ENCODE results near the gene SH3D19. TPM values are rescaled to one million over a fixed set of nuclear protein-coding genes. Genes with fewer than 3 reads are reported as not detected.
A peak's percentile ranks its signal among the peaks of the same experiment; 100 is the strongest.

Gene SH3D19
- total RNA-seq, 2 donors from 2014 or later = 107 to 118 TPM

GRCh38 chr4:151207186-151207585, 118.2 kb downstream of the SH3D19 start:
- DNase-seq (ENCODE audit: low spot score) = no peak
- no peak for TF ChIP-seq CTCF (IDR thresholded peaks at IDR 0.05)
- no peaks in the 10 kb centered on the region for H3K36me3 ChIP-seq
- H3K4me1 ChIP-seq = peaks cover 0 to 60% of the 10 kb centered on the region in 2 donors
- no peak overlapping the region for H3K4me3 ChIP-seq
- H3K9me3 ChIP-seq = no peaks in the 10 kb centered on the region
- peak overlapping the region; percentile 1 to 3 for H3K27ac ChIP-seq
- H3K27me3 ChIP-seq = no peaks in the 10 kb centered on the region

- H3K4me1 ChIP-seq = peaks cover 0 to 65% of the 10 kb centered on the region in 2 donors
- H3K4me3 ChIP-seq = no peak overlapping the region
- DNase-seq (ENCODE audit: low spot score) = no peak
- TF ChIP-seq CTCF (IDR thresholded peaks at IDR 0.05) = no peak
- no peaks in the 10 kb centered on the region for H3K27me3 ChIP-seq
- H3K9me3 ChIP-seq = no peaks in the 10 kb centered on the region
- H3K27ac ChIP-seq = peak overlapping the region; percentile 3 to 17
- H3K36me3 ChIP-seq = no peaks in the 10 kb centered on the region
Observed at GRCh38 chr4:151206241-151207005, 119.0 kb downstream of the SH3D19 start.

GRCh38 chr4:151205722-151206121, 119.7 kb downstream of the SH3D19 start:
- Histone ChIP-seq H3K9me3 (no peaks in the 10 kb centered on the region), H3K27me3 (no peaks in the 10 kb centered on the region), H3K36me3 (no peaks in the 10 kb centered on the region), H3K4me1 (peaks cover 0 to 72% of the 10 kb centered on the region in 2 donors), H3K4me3 (no peak overlapping the region), H3K27ac (peak overlapping the region; percentile 3 to 17)
- no peak for DNase-seq (ENCODE audit: low spot score)
- no peak for TF ChIP-seq CTCF (IDR thresholded peaks at IDR 0.05)

- Histone ChIP-seq H3K27me3 (no peaks in the 10 kb centered on the region), H3K9me3 (no peaks in the 10 kb centered on the region), H3K4me1 (peaks cover 0 to 76% of the 10 kb centered on the region in 2 donors), H3K36me3 (no peaks in the 10 kb centered on the region), H3K27ac (peak overlapping the region; percentile 3 to 17), H3K4me3 (no peak overlapping the region)
- DNase-seq (ENCODE audit: low spot score) = no peak
- TF ChIP-seq CTCF (IDR thresholded peaks at IDR 0.05) = no peak
Observed at GRCh38 chr4:151204925-151205524, 120.4 kb downstream of the SH3D19 start.

DNA sequence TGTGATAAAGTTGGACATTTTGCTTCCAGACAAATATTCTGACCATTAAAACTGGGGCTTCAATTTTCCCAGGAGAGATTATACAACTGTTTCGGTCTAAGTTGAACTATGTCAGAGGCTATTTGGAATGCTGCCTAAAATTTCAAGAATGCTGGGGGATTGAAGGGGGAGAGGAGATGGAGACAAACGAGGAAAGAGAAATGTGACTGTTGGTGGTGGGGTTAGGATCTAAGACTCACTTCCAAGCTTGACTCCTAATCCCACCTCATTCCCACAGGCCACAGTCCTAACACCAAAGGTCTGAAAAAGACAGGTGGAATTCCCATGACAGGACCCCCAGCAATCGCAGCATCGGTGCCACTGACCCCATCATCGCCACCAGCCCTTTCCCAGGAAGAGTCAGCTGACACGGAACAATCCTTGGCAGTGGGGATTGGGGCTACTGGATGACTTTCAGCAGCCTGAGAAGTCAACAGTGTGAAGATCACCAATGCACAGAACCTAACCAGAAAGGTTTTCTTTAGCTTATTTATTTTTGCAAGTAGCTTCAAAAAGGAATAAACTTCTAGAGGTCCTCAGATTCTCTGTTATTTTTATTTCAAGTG, 122.5 kb downstream of the SH3D19 start:
- DNase-seq (ENCODE audit: low spot score) = no peak
- H3K4me3 ChIP-seq = no peak overlapping the region
- no peaks in the 10 kb centered on the region for H3K9me3 ChIP-seq
- peak overlapping the region; percentile 39 to 74 for H3K27ac ChIP-seq
- TF ChIP-seq CTCF (IDR thresholded peaks at IDR 0.05) = no peak
- H3K36me3 ChIP-seq = no peaks in the 10 kb centered on the region
- peaks cover 0 to 89% of the 10 kb centered on the region in 2 donors for H3K4me1 ChIP-seq
- H3K27me3 ChIP-seq = no peaks in the 10 kb centered on the region

All from right atrium auricular region (tissue), 2 donors.